ENCODE results near the gene GLE1.
"Not testable (repeated sequence)": the region's sequence is repeated elsewhere in the genome, so short reads cannot be mapped to it uniquely, and the experiment has no call there.

Gene GLE1

DNA sequence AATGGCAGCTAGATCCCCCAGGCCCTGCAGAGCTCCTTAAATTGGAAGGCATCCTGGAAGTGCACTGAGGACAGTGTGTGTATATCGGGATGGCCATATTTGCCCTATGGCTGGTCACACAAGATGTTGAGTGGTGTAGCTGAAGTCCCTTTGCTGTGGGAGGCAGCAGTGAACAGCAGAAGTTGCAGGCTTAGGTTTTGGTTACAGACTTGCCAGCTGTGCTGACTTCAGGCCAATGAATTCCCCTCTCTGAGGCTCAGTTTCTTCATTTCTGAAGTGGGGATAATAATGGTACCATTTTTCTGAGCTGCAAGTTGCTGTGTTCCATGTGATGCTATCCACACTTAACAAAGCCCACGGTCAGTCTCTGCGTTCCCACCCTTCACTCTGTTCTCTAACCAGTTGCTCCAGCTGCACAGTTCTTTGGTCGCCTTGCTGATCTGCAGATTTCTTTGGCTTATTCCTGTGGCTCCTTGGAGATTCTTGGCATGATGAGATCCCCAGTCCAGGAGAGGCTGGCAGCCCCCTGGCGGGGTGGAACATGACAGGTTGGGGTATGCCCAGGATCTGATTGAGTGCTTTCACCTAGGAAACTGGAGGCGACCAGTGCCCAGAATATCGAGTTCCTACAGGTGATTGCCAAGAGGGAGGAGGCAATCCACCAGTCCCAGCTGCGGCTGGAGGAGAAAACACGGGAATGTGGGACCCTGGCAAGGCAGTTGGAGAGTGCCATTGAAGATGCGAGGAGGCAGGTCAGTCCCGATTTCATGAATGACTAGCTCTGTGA, 6.5 kb upstream of the GLE1 start:
- DNase-seq (ENCODE audit: low read depth in 2 of 2), result no peak

DNA sequence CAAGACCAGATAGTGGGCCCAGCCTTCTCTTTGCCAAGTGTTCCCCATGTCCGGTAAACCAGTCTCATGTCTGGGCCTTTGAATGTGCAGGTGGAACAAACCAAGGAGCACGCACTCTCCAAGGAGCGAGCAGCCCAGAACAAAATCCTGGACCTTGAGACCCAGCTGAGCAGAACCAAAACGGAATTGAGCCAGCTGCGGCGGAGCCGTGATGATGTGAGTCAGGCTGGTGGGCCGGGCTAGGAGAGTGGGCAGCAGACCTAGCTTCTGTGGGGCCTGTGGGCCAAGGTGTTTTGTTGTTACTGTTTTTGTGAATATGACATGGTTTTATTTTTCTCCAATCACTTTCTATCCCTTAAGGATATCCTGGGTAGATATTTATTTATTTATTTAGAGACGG, 5.6 kb upstream of the GLE1 start:
- no peak for DNase-seq (ENCODE audit: low read depth in 2 of 2)

DNA sequence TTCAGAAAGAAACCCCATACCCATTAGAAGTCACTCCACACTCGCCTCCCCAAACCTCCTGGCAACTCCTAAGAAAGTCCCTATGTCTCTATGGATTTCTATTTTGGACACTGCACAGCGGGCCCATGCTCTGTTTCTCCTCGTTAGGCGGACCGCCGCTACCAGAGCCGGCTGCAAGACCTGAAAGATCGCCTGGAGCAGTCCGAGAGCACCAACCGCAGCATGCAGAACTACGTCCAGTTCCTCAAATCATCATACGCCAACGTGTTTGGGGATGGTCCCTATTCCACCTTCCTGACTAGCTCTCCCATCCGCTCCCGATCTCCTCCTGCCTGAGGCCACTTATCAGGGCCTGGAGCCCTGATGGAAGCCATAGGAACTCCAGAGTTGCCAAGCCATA, 4.6 kb upstream of the GLE1 start:
- DNase-seq (ENCODE audit: low read depth in 2 of 2), result no peak

DNA sequence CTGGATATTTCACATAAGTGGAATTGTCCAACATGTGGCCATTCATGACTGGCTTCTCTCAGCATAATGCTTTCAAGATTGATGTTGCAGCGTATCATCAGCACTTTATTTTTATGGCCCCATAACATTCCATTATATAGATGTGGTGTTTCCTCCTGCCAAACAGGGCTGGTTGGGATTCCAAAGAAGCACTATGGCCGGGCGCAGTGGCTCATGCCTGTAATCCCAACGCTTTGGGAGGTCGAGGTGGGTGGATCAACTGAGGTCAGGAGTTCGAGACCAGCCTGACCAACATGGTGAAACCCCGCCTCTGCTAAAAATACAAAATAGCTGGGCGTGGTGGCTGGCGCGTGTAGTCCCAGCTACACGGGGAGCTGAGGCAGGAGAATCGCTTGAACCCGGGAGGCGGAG, 1.1 kb upstream of the GLE1 start:
- not testable (repeated sequence) for DNase-seq (ENCODE audit: low read depth in 2 of 2)

DNA sequence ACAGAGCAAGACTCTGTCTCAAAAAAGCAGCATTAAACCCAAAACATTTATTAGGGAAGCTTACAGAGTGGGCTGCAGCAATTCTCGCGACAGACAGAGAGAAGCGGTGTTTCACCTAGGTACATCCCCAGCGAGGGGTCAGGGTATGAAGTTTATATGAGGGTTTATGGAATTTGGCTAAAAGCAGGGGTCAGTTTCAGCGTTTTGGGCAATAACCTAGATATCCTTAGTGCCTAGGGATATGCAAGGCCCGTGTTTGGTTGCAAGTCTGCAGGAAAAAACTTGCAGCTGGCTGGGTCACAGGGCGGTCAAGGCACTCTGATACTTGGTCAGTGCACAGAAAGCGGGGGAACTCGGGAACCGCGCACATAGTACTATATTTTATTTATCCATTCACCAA, 649 bp upstream of the GLE1 start:
- no peak for DNase-seq (ENCODE audit: low read depth in 2 of 2)

DNA sequence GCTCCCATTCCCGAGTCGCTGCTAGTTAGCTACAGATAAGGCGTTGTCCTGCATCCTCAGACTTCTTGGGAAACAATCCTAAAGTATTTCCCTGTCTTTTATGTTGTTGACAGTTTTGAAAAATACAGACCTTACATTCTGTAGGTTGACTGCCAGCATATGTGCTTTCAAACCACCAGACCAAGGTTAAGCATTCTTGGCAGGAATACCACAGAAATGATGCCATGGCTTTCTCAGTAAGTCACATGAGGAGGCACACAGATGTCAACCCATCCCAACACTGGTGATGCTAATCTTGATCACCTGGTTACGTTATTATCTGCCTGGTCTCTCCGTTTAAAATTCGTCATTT, 871 bp downstream of the GLE1 start:
- DNase-seq (ENCODE audit: low read depth in 2 of 2), result no peak

DNA sequence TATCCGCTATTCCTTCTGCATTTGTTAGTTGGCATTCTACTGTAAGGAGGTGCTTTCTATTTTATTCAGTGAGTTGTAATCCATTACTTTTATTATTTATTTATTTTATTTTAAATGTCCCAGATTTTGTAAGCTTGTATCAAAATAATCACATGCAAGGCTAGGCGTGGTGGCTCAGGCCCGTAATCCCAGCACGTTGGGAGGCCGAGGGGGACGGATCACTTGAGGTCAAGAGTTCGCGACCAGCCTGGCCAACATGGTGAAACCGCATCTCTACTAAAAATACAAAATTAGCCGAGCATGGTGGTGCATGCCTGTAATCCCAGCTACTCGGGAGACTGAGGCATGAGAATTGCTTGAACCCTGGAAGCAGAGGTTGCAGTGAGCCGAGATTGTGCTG, 1.4 kb downstream of the GLE1 start:
- not testable (repeated sequence) for DNase-seq (ENCODE audit: low read depth in 2 of 2)

DNA sequence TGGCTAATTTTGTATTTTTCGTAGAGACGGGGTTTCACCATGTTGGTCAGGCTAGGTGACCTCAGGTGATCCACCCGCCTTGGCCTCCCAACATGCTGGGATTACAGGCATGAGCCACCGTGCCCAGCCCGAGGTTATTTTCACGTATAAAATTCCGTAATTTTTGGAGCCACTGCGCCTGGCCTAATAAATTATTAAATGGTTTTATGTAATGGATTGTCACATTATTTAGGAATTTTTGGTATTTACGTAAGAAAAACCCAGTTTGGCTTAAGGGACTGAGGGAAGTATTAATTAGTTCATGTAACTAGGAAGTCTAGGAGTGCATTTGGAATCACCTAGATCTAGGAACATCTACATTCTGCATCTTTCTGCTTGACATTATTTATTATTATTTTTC, 8.3 kb downstream of the GLE1 start:
- DNase-seq (ENCODE audit: low read depth in 2 of 2), result no peak

DNA sequence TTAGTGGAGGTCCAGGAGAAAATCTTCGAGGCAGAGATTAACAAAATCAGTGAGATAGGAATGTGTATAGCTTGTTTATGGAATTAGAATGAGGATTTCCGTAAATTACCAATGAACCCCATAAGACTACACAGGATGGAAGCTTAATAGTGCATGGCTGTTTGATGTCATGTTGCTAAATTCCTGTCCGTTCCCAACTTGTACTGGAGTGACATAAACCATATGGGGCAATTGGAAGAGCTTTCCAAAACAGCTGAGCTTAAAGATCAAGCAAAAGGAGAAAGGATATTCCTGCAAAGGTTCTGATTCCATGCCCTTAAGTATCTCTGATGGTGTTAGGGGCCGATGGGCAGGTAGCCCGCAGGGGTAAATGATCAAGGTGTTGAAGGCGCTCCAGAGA, 17.4 kb downstream of the GLE1 start:
- DNase-seq (ENCODE audit: low read depth in 2 of 2), result no peak

DNA sequence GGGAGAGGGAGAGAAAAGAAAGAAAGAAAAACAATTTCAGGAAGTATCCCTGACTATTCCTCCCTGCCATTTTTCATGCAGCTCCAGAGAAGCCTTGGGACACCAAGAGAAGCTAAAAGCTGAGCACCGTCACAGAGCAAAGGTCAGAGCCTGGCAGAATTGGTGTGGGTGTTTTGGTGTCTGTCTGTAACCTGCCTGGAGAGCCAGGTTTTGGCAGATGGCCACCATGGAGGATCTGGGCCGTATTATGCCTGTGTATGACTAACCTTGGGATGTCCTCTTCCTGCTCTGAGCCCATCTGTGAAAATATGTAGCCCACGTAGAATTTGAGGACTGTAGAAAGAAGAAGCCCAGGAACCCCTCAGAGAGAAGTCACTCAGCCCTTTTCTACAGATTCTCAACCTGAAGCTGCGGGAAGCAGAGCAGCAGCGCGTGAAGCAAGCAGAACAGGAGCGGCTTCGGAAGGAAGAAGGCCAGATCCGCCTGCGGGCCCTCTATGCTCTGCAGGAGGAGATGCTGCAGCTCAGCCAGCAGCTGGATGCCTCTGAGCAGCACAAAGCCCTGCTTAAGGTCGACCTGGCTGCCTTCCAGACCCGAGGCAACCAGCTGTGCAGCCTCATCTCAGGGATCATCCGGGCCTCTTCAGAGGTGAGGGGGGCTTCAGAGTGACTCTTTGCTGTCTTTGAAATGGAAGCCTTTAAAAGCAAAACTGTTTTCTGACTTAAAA, 18.8 kb downstream of the GLE1 start:
- DNase-seq (ENCODE audit: low read depth in 2 of 2), result no peak

DNA sequence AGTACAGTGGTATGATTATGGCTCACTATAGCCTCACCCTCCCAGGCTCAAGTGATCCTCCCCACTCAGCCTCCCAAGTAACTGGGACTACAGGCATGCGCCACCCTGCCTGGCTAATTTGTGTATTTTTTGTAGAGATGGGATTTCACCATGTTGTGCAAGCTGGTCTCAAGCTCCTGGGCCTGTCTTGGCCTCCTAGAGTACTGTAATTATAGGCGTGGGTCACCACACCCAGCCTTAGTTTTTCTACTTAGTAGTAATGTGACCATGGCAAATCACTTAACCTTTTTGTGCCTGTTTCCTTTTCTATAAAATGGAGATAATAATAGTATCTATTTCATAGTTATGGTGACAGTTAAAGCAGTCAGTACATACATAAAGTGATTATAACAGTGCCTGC, 22.2 kb downstream of the GLE1 start:
- DNase-seq (ENCODE audit: low read depth in 2 of 2), result no peak

DNA sequence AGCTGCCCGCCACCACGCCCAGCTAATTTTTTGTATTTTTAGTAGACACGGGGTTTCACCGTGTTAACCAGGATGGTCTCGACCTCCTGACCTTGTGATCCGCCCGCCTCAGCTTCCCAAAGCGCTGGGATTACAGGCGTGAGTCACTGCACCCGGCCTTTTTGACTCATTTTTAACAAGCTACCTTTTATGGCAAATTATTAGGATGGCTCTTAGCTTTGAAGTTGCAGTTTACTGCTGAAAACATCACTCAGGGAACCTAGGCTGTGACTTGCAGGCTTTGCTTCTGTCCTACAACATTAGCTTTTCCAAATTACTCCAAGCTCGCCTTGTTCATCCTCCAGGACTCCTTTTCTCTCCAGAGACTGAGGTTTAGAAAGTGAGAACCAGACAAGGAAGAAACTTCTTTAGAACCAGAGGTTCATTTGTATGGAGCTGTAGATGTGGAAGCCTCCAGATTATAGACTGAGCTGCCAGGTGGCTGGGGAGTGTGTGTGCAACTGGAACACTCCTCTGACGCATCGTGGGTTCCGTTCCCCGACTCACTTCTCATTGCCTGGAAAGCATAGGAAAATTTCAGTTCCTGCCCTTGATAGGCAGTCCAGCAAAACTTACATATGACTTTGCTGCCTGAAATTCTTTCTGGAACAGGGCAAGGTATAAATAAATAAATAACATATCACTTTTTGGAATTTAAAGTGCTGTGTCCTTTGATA, 24.1 kb downstream of the GLE1 start:
- no peak for DNase-seq (ENCODE audit: low read depth in 2 of 2)

DNA sequence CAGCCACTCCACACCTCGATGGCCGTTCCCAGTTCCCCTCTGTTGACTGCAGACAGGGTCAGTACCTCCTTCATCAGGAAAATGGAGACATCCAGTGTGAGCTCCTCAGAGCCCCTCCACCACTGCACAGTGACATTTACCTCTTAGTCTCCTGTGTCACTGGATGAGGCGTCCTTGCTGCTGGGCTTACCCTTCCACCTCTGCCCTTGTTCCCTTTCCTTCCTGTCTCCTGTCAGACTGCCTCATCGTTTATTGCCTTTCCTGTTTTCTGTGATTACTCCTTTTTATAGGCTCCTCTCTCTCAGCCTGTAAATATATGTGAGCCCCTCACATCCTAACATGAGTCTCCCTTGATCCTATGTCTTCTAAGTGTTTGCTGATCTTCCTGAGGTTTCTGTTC, 24.7 kb downstream of the GLE1 start:
- no peak for DNase-seq (ENCODE audit: low read depth in 2 of 2)

DNA sequence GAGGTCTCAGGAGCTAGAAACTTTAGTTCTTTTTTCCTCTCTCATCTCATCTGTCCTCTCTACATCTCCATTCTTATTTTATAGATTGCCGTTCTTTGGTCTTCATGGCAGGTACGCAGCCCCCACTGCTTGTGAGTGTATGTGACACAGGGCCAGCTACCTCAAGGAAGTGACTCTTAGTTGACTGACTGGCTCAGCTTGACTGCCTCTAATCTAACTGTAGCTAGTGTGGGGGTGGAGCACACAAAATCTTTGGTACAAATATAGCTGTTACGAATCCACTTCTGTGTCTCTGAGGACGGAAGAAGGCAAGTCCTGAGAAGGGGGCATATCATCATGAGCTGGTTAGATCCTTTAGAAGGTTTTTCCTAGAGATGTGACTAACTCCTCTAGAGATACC, 28.1 kb downstream of the GLE1 start:
- no peak for DNase-seq (ENCODE audit: low read depth in 2 of 2)

DNA sequence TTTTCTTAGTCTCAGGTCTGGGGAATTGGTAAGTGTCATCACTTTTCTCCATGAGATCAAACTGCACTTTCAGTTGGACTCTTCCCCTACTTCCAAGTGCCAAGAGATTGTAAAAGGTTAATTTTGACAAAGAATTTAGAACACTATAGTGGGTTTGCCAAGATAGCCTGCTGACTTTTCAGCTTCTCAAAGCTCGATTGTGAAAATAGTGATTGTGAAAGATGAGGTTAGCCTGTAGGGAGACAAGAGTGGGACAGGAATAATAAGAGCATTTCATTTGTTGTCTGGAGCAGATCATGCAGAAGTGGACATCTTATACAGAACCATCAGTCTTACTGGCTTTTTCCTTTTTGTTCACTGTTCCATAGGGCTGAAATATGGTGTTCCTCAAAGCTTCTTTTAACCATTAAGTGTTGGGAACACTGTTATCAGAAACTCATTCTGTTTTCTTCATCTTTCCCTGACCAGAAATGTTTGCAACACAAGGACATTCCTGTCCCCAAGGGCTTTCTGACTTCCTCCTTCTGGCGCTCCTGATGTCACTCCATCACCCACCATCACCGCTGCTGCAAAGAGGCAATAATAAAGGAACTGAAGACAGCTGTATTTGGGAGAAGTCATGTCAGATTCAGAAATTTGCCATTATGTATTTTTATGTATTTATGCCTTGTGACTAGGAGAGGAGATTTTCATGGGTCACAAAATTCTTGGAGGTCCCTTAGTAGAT, 36.3 kb downstream of the GLE1 start:
- DNase-seq (ENCODE audit: low read depth in 2 of 2), result no peak

DNA sequence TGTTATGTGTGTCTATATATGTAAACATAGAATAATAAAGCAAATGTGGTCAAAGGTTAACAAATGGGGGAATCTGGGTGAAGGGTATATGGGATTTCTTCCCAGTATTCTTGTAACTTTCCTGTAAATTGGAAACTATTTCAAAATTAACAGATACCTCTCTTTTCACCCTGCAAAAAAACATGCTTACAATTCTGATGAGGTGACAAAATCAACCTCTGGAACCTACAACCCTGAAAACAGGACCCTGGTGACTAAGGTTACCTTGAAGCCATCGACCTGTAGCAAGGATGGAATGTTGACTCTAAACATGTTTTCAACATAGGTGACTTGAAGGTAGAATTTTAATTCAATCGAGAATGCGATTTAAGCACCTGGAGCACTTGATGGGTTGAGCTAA, 42.0 kb downstream of the GLE1 start:
- DNase-seq (ENCODE audit: low read depth in 2 of 2), result no peak

DNA sequence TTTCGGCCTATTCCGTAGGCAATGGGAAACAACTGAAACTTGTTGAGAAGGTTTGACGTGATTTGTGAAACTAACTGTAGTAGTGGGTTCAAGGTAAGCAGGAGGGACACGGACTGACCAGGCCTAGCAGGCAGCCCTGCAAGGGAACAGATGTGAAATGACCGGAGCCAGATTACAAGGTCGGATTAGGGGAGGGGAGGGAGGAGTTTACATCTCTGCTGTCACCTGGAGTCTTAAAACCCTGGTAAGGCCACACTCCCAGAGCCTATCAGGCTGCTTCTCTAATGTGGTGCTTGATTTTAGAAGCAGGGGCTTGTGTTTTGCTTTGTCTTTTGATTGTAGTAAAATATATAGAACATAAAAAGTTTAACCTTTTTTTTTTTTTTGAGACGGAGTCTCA, 44.4 kb downstream of the GLE1 start:
- no peak for DNase-seq (ENCODE audit: low read depth in 2 of 2)

DNA sequence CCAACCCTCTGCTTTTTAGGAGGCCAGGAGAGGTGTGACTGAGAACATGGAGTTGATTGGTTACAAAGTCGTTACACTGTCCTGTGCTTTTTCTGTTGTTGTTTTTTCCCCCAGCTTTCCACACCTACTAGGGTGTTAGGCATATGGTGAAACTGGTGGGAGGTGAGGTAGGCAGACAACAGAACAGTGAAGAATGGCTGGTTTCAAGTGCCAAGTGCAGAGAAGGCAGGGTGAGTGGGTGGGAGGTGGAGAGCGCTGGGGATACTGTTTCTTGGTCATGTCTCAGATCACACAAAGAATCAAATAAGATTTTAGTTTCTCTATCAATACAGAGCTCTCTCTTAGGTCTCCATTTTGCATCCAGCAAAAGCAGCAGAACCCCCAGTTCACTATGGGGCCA, 45.7 kb downstream of the GLE1 start:
- peak in 1 of 2 donors; percentile 14 for DNase-seq (ENCODE audit: low read depth in 2 of 2)

DNA sequence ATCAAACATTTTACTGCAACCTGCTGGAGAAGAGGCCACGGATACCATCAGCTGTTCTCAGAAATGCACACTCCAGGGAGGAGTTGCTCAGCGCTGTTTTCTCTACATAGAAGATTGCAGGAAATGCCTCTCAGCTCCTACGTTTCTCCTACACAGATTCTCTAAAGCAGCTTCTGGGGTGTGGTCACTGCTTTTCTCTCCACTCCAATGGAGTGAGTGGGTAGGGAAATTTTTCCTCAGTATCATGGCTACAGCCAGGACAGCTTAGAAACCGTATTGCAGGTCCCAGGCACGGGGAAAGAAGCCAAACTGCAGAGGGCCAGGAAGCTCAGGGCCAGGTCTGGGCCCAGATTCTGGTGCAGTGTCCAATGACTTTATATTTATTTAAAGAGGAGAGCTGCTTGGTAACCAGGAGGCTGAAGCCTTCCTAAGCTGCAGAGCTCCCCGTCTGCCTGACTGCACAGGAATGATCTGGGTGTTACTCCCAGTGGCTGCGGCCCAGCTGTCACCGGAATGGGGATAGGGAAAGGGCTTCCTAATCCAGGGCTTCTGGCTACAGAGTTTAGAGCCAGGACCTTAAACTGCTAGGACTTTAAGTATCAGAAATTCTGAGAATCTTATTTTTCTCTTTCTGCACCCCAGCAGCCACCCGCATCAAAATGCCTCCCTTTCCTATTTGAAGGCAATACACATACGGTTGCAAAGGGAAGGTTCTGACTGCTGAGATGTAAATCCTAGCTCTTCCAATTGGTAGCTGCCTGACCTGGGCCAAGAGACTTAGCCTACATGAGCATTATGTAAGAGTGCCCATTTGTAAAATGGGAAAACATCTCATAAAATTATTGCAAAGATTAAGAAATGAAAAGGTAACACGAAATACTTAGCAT, 46.5 kb downstream of the GLE1 start:
- DNase-seq (ENCODE audit: low read depth in 2 of 2), result no peak

DNA sequence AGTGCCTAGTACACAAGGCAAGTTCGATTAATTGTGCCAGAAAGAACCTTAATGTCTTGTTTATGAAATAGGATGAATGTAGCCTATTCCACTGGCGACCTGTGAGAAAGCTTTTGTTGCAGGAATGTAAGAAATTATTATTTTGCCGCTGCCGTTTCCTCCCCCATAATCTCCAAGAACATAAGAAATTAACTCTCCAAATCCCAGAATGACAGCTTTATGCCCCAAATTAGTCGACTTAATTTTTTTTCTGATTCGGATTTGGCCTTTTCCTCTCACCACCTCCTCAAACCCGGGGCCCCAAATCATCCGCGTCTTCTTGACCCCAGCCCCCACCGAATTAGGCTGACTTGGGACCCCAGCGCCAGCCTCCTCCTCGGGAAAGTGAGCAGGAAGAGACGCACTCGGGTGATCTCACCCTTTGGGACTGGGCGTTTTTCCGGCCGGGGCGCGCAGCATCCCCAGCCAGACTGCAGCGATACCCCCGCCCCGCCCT, 47.2 kb downstream of the GLE1 start:
- DNase-seq (ENCODE audit: low read depth in 2 of 2), result no peak

DNA sequence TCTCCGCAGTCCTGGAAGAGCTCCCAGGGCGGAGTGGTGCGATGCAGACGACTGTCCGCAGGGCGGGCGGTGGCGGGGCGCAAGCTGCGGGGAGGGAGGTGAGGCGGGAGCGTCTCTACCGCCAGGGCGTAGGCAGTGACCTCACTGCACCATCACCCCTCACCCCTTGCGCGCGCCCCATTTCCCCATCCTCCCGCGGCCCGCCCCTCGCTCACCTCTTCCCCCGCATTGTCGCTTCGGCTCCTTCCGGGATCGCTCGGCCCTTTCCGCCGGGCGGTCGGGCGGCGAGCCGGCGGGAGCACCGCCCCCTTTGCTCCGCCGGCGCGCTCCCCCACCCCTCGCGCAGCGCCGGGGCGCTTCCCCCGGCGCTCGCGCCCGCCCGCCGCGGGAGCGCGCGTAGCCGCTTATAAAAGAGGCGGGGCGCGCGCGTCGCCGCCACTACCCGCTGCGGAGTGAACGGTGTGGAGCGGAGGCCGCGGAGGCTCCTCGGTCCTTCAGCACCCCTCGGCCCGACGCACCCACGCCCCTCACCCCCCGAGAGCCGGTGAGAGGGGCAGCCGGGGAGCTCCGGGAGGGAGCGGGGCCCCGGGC, 47.7 kb downstream of the GLE1 start, which contains the start of gene SPTAN1:
Gene SPTAN1, plus strand, starts transcription at position 435 of the 591 bp plus-strand sequence. CDS start 14,154 bp downstream, outside the sequence.
- DNase-seq (ENCODE audit: low read depth in 2 of 2), result peak; percentile 81 to 92
